ENCODE results near the gene PCYT2.

The PCYT2 gene

GRCh38 chr17:81858967-81859905 is 52.0 kb downstream of the PCYT2 start:
- DNase-seq (ENCODE audit: low read depth in 2 of 2), result no peak

GRCh38 chr17:81858170-81858966 is 52.8 kb downstream of the PCYT2 start:
- DNase-seq (ENCODE audit: low read depth in 2 of 2), result no peak

GRCh38 chr17:81854974-81855774 is 56.0 kb downstream of the PCYT2 start:
- DNase-seq (ENCODE audit: low read depth in 2 of 2), result no peak

- no peak for DNase-seq (ENCODE audit: low read depth in 2 of 2)
Measured at GRCh38 chr17:81852237-81852636, 59.0 kb downstream of the PCYT2 start.

- DNase-seq (ENCODE audit: low read depth in 2 of 2), result no peak
Measured at GRCh38 chr17:81851423-81851822, 59.8 kb downstream of the PCYT2 start.
